Measurements from ENCODE around the gene HOXC5. TPM values are rescaled to one million over a fixed set of nuclear protein-coding genes. Genes with fewer than 3 reads are reported as not detected.

Gene HOXC5
- total RNA-seq, 1 experiment from 2014 or later = not detected

GRCh38 chr12:54008260-54008552 is 24.6 kb upstream of the HOXC5 start:
- H2AFZ ChIP-seq (ENCODE audit: low read length) = no peak overlapping the region
- TF ChIP-seq, protein P1, sequence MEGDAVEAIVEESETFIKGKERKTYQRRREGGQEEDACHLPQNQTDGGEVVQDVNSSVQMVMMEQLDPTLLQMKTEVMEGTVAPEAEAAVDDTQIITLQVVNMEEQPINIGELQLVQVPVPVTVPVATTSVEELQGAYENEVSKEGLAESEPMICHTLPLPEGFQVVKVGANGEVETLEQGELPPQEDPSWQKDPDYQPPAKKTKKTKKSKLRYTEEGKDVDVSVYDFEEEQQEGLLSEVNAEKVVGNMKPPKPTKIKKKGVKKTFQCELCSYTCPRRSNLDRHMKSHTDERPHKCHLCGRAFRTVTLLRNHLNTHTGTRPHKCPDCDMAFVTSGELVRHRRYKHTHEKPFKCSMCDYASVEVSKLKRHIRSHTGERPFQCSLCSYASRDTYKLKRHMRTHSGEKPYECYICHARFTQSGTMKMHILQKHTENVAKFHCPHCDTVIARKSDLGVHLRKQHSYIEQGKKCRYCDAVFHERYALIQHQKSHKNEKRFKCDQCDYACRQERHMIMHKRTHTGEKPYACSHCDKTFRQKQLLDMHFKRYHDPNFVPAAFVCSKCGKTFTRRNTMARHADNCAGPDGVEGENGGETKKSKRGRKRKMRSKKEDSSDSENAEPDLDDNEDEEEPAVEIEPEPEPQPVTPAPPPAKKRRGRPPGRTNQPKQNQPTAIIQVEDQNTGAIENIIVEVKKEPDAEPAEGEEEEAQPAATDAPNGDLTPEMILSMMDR (conservative IDR thresholded peaks at IDR 0.05) = no peak
- H2BK120ac ChIP-seq (ENCODE audit: low read depth, low read length, poor library complexity, severe bottlenecking) = no peak overlapping the region
- peaks cover 100% of the 10 kb centered on the region for H3K27me3 Mint-ChIP-seq (ENCODE audit: low read depth)
- H3K36me3 Mint-ChIP-seq (ENCODE audit: insufficient read depth in 1 of 3, low read depth in 3 of 3) = no peaks in the 10 kb centered on the region
- H3K9me3 Mint-ChIP-seq = peaks cover 2 to 8% of the 10 kb centered on the region in 2 experiments; a peak in 2 of 5 replicates
- no peak overlapping the region for H3K18ac ChIP-seq (ENCODE audit: insufficient read length, low read depth, low read length)
- no peak overlapping the region for H2BK5ac ChIP-seq (ENCODE audit: insufficient read length, low read length)
- H3K4ac ChIP-seq (ENCODE audit: low read depth, low read length) = no peak overlapping the region
- H3K9me3 ChIP-seq (ENCODE audit: control insufficient read depth, low read depth, low read length) = no peaks in the 10 kb centered on the region
- H3K27me3 ChIP-seq (ENCODE audit: insufficient read depth, low read length) = peaks cover 94% of the 10 kb centered on the region
- no peaks in the 10 kb centered on the region for H3K4me1 ChIP-seq (ENCODE audit: insufficient read depth, low read length)
- no peak overlapping the region for H3K4me2 ChIP-seq (ENCODE audit: insufficient read depth, insufficient read length, low read length)
- no peak overlapping the region for H3K9ac ChIP-seq (ENCODE audit: extremely low read depth, insufficient read length, low read length)
- WGBS (ENCODE audit: extremely low coverage, insufficient read length, low lambda C conversion rate) = no CpG with 5 or more reads among the region's 2 CpGs
- no peak overlapping the region for H3K14ac ChIP-seq (ENCODE audit: insufficient read depth, low read length)
- no peak overlapping the region for H3K27ac ChIP-seq (ENCODE audit: insufficient read length, low read depth, low read length)
- no peak overlapping the region for H4K8ac ChIP-seq (replicated peaks; ENCODE audit: insufficient read length, low read depth, low read length)
- H2BK12ac ChIP-seq (ENCODE audit: insufficient read length, low read depth, low read length) = no peak overlapping the region
- peaks cover 7 to 35% of the 10 kb centered on the region in 2 experiments for H3K4me1 Mint-ChIP-seq
- no peak overlapping the region for H3K27ac Mint-ChIP-seq
- no peak overlapping the region for H2BK15ac ChIP-seq (ENCODE audit: low read depth, low read length)
- H4K91ac ChIP-seq (ENCODE audit: insufficient read length, low read depth, low read length) = no peak overlapping the region
- H3K23ac ChIP-seq (ENCODE audit: insufficient read length, low read depth, low read length) = no peak overlapping the region
- H3K79me2 ChIP-seq (ENCODE audit: insufficient read depth, low read length) = no peaks in the 10 kb centered on the region
- no peak overlapping the region for H3T11ph ChIP-seq (ENCODE audit: low read length)
- no peaks in the 10 kb centered on the region for H3K79me1 ChIP-seq (ENCODE audit: insufficient read depth, low read depth, low read length, poor library complexity, severe bottlenecking)
- no peak for DNase-seq
- no peaks in the 10 kb centered on the region for H3K23me2 ChIP-seq (ENCODE audit: insufficient read length, low read depth, low read length, poor library complexity, severe bottlenecking)
- H2BK20ac ChIP-seq (ENCODE audit: low read depth, low read length, poor library complexity, severe bottlenecking) = no peak overlapping the region
- H3K4me3 Mint-ChIP-seq = no peak overlapping the region
- H4K20me1 ChIP-seq (ENCODE audit: control insufficient read depth, insufficient read depth, insufficient read length) = no peaks in the 10 kb centered on the region
- H3K56ac ChIP-seq (ENCODE audit: insufficient read length, low read depth, low read length) = no peak overlapping the region
- H4K5ac ChIP-seq (ENCODE audit: insufficient read length, low read depth, low read length) = no peak overlapping the region
- no peak overlapping the region for H2AK5ac ChIP-seq (ENCODE audit: insufficient read length, low read length)
